Measurements from ENCODE around the gene ZBTB6.

The ZBTB6 gene

DNA sequence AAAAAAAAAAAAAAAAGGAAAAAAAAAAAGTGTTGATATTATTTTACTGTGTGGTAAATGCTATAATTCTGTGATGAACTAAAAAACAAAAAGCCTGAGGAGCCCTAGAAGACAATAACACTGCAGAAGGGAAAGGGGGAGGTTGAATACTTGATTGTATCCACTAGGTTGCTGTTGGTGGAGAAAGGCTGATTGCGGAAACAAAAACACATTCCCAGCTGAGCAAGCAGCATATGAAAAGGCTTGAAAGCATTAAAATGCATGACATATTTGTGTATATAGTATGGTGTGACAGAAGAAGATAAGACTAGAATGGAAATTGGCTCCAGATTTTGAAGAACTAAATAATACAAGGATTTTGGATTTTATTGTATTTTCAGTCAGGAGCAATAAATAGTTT, 36.6 kb upstream of the ZBTB6 start:
- no peak for TF ChIP-seq LEF1 (IDR thresholded peaks at IDR 0.05; ENCODE audit: borderline replicate concordance)
- ChIA-PET POLR2A (no interaction called here), CTCF (no interaction called here)
- DNase-seq (ENCODE audit: extremely low spot score): no peak

DNA sequence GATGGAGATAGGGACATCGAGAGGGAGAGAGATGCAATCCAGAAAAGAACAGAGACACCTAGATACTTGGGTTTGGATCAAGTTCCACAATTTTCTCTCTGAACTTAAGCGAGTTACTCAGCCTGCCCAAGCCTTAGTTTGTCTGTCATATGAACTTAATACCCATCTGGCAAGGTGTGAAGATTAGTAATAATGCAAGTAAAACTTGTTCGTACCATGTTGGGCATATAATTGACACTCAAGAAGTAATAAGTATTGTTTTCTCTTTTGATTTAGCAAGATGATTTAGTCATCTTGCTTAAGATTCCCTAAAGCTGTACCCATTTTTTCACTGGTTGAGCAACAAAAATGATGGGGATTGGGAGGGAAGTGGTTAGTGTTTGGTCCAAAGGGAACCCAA, 35.2 kb upstream of the ZBTB6 start:
- no peak for DNase-seq (ENCODE audit: extremely low spot score)
- POLR2A ChIA-PET: no interaction called here
- TF ChIP-seq ZNF384 (IDR thresholded peaks at IDR 0.05) (no peak), LEF1 (IDR thresholded peaks at IDR 0.05; ENCODE audit: borderline replicate concordance) (no peak), L3MBTL2 (conservative IDR thresholded peaks at IDR 0.05) (no peak), FOXK2 (IDR thresholded peaks at IDR 0.05) (no peak), NFRKB (IDR thresholded peaks at IDR 0.05) (no peak), CTBP1 (IDR thresholded peaks at IDR 0.05; ENCODE audit: borderline replicate concordance) (no peak), BHLHE40 (IDR thresholded peaks at IDR 0.05; ENCODE audit: borderline replicate concordance) (no peak), SP1 (IDR thresholded peaks at IDR 0.05) (no peak)
- CTCF ChIA-PET: interaction anchor here (0.6 kb wide), 1 partner anchor 49 kb away, joined by 3 read pairs; no protein-coding TSS in a partner anchor

DNA sequence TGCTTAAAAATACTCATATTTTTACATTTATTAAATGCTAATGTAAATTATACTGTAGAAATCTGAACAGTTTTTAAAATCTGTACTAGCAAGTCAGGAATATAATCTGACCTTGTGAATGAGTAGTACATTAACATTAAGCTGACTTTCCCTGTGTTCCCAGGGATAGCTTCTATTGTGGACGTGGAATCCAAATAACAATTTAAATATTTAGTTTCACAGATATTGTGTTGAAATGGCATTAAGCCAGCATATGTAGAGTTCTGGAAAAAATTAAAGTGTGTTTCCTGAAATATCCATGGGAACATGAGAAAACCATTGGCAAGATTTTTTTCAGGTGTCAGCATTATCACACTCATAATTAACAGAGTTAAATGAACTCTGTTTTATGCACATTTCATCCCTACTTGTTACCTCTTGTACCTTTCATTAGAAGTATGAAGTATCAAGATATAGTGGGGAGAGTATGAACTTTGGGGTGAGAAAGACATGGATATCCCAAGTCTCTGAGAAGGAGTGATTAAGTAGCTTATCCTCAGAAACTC, 33.4 kb upstream of the ZBTB6 start:
- TF ChIP-seq L3MBTL2 (conservative IDR thresholded peaks at IDR 0.05) (no peak), FOXM1 (IDR thresholded peaks at IDR 0.05; ENCODE audit: borderline replicate concordance) (no peak), FOXK2 (IDR thresholded peaks at IDR 0.05) (no peak), ZNF384 (IDR thresholded peaks at IDR 0.05) (no peak), FOXA1 (IDR thresholded peaks at IDR 0.05) (no peak), SUZ12 (IDR thresholded peaks at IDR 0.05) (no peak), BHLHE40 (IDR thresholded peaks at IDR 0.05; ENCODE audit: borderline replicate concordance) (no peak), SP1 (IDR thresholded peaks at IDR 0.05) (no peak), ELF4 (IDR thresholded peaks at IDR 0.05) (no peak), ARNT (IDR thresholded peaks at IDR 0.05) (no peak)
- TF ChIP-seq, protein P1, sequence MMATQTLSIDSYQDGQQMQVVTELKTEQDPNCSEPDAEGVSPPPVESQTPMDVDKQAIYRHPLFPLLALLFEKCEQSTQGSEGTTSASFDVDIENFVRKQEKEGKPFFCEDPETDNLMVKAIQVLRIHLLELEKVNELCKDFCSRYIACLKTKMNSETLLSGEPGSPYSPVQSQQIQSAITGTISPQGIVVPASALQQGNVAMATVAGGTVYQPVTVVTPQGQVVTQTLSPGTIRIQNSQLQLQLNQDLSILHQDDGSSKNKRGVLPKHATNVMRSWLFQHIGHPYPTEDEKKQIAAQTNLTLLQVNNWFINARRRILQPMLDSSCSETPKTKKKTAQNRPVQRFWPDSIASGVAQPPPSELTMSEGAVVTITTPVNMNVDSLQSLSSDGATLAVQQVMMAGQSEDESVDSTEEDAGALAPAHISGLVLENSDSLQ (IDR thresholded peaks at IDR 0.05): no peak
- CTCF ChIA-PET: no interaction called here
- no peak for DNase-seq (ENCODE audit: extremely low spot score)
- POLR2A ChIA-PET: interaction anchor here (1.0 kb wide), 1 partner anchor 15 kb away, joined by 4 read pairs; the partner anchor contains the start of gene ZBTB26

DNA sequence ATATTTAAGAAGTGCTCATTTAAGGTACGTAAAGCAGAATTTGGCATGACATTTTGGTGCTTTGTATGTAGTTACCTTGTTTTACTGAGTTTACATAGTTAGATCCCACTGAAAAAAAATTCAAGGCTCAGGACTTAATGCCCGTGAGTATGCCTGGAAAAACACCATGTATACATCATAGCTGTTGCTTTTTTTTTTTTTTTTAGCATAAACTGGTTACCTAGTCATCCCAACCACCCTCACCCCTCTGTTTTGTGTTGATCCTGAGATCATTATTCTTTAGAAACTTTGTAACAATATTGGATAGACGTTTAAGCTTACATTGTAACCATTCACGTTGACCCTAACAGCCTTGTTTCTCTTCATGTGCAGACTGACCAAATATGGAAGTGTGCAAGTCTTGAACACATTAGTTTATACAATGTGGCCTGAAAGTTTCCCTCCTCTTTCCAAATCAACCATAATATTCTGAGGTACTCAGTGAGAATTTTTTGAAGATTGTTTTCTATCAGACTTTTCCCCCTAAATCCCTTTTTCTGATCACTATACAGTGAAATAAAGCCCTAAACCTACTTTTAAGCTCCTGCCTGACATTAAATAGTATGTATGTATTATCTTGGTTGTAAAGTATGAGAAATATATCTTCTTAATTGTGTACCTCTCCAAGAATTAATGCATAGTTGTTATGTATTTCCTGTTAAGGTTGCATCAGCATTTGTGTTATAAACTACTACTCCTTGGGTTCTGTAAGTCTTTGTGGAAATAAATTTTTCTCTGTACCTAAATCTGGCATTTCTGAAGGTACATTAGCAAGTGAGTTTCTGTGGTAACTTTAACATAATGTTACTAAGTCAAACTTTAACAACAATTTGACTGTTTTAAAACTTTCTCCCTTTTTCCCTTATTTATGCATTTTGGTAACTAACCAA, 32.1 kb upstream of the ZBTB6 start:
- ChIA-PET POLR2A (no interaction called here), CTCF (no interaction called here)
- no peak for DNase-seq (ENCODE audit: extremely low spot score)
- TF ChIP-seq SUZ12 (IDR thresholded peaks at IDR 0.05): no peak
- TF ChIP-seq BHLHE40 (IDR thresholded peaks at IDR 0.05; ENCODE audit: borderline replicate concordance): no peak
- no peak for TF ChIP-seq HDGF (IDR thresholded peaks at IDR 0.05; ENCODE audit: borderline replicate concordance)
- TF ChIP-seq L3MBTL2 (conservative IDR thresholded peaks at IDR 0.05): no peak
- TF ChIP-seq ELF4 (IDR thresholded peaks at IDR 0.05): no peak
- TF ChIP-seq LEF1 (IDR thresholded peaks at IDR 0.05; ENCODE audit: borderline replicate concordance): no peak
- TF ChIP-seq, protein P1 (IDR thresholded peaks at IDR 0.05): no peak
- no peak for TF ChIP-seq FOXA1 (IDR thresholded peaks at IDR 0.05)
- no peak for TF ChIP-seq ARNT (IDR thresholded peaks at IDR 0.05)

DNA sequence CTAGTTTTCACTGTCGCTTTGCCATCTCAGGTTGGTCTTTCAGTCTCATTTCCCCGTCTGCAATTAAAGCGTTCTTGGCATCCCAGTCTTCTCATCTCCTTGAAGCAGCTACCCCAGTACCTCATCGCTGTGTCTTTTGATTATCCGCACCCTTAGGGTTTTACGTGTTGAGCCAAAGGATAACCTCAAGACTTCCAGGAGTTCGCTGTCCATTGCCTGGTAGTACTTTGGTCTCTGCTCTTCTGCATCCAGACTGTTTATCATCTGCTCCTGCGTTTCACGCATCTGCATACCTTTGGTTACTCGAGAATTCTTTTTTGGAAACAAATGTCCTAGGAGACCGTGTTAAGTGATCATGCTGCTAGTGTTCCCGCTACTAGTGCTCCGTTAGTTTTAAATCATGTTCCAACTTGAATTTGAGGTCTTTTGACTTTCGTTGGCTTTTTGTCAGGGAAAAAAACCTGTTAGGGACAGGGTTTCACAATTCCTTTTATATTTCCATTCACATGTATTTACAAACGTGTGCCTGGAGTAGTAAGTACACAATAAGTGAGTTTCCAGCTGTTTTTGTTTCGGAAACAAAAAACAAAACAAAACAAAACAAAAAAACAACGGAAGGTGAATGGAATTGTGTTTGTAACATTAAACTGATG, 28.6 kb upstream of the ZBTB6 start:
- POLR2A ChIA-PET: interaction anchor here (0.8 to 2.4 kb wide), 10 partner anchors 10 to 379 kb away, joined by 3 to 63 read pairs (median 7); partner anchors contain the start of genes RC3H2, ZBTB26 and ZBTB6
- CTCF ChIA-PET: interaction anchor here (0.9 kb wide), 1 partner anchor 29 kb away, joined by 5 read pairs; the partner anchor contains the start of gene ZBTB6
- DNase-seq (ENCODE audit: extremely low spot score): no peak
- TF ChIP-seq FOXM1 (IDR thresholded peaks at IDR 0.05; ENCODE audit: borderline replicate concordance) (no peak), HDGF (IDR thresholded peaks at IDR 0.05; ENCODE audit: borderline replicate concordance) (no peak), L3MBTL2 (conservative IDR thresholded peaks at IDR 0.05) (no peak), CTBP1 (IDR thresholded peaks at IDR 0.05; ENCODE audit: borderline replicate concordance) (no peak), TARDBP (IDR thresholded peaks at IDR 0.05) (no peak), ARNT (IDR thresholded peaks at IDR 0.05) (no peak)
- TF ChIP-seq, protein P1 (IDR thresholded peaks at IDR 0.05): no peak
